Mesenchymal stem cell (in vitro differentiated cells and primary cell): Measurements from ENCODE around the gene FLT1.

Experiments
- DNase-seq: peaks from one replicate; pipeline ENCODE4 v3.0.0-alpha.2; 2013
- H2AFZ ChIP-seq: one replicate; pipeline ENCODE4 v1.6.1; 2013; ENCODE audit warnings: low read depth, mild to moderate bottlenecking, control low read depth, inconsistent platforms, low read length, moderate library complexity
- H2AK5ac ChIP-seq: 2 replicates; pipeline ENCODE4 v1.6.1; 2013; ENCODE audit warnings: low read length, moderate library complexity, mild to moderate bottlenecking, inconsistent platforms; ENCODE audit not compliant: severe bottlenecking
- H2BK120ac ChIP-seq: one replicate; pipeline ENCODE4 v1.6.1; 2013; ENCODE audit warnings: low read depth, mild to moderate bottlenecking, inconsistent platforms, low read length, moderate library complexity
- H2BK12ac ChIP-seq, 2 experiments: one replicate each; pipeline ENCODE4 v1.6.1; 2013; ENCODE audit warnings: inconsistent platforms in 2 of 2, low read length in 2 of 2, mild to moderate bottlenecking in 2 of 2, moderate library complexity in 2 of 2, control low read depth in 1 of 2
- H2BK15ac ChIP-seq: one replicate; pipeline ENCODE4 v1.6.1; 2013; ENCODE audit warnings: mild to moderate bottlenecking, low read depth, inconsistent platforms; ENCODE audit not compliant: poor library complexity, severe bottlenecking
- H2BK5ac ChIP-seq: 2 replicates; pipeline ENCODE4 v1.6.1; 2013; ENCODE audit warnings: low read depth, mild to moderate bottlenecking, low read length, control low read depth, inconsistent platforms; ENCODE audit not compliant: poor library complexity, severe bottlenecking
- H3K14ac ChIP-seq, 2 experiments: one replicate each; pipeline ENCODE4 v1.6.1; 2013; ENCODE audit warnings: inconsistent platforms in 2 of 2, low read length in 2 of 2, control low read depth in 1 of 2, mild to moderate bottlenecking in 1 of 2, moderate library complexity in 1 of 2
- H3K18ac ChIP-seq, 2 experiments: one replicate each; pipeline ENCODE4 v1.6.1; 2013; ENCODE audit warnings: inconsistent platforms in 2 of 2, low read length in 2 of 2, control low read depth in 1 of 2, low read depth in 1 of 2, mild to moderate bottlenecking in 1 of 2
- H3K23ac ChIP-seq, 2 experiments: one replicate each; pipeline ENCODE4 v1.6.1; 2013; ENCODE audit warnings: inconsistent platforms in 2 of 2, low read length in 2 of 2, mild to moderate bottlenecking in 2 of 2, moderate library complexity in 2 of 2, control low read depth in 1 of 2
- H3K27ac ChIP-seq: 2 replicates; pipeline ENCODE4 v1.5.1; 2013; ENCODE audit warnings: mild to moderate bottlenecking, moderate library complexity, low read length, control low read depth, inconsistent platforms; ENCODE audit not compliant: poor library complexity, severe bottlenecking
- H3K27me3 ChIP-seq, 2 experiments: 2 replicates each; pipeline versions ENCODE4 v1.6.1 to v1.7.0; 2013; ENCODE audit warnings: low read length in 2 of 2, mild to moderate bottlenecking in 2 of 2, moderate library complexity in 2 of 2, control low read depth in 1 of 2, inconsistent platforms in 1 of 2; ENCODE audit not compliant: control insufficient read depth in 1 of 2, insufficient read depth in 1 of 2
- H3K36me3 ChIP-seq, 2 experiments: 2 replicates each; pipeline versions ENCODE4 v1.6.1 to v1.7.0; 2013; ENCODE audit warnings: low read length in 2 of 2, control low read depth in 1 of 2, inconsistent platforms in 1 of 2, low read depth in 1 of 2, mild to moderate bottlenecking in 1 of 2; ENCODE audit not compliant: insufficient read depth in 2 of 2, control insufficient read depth in 1 of 2
- H3K4ac ChIP-seq, 2 experiments: one replicate each; pipeline ENCODE4 v1.6.1; 2013; ENCODE audit warnings: inconsistent platforms in 2 of 2, low read length in 2 of 2, mild to moderate bottlenecking in 2 of 2, moderate library complexity in 2 of 2, control low read depth in 1 of 2, low read depth in 1 of 2
- H3K4me1 ChIP-seq: 2 replicates; pipeline ENCODE4 v1.6.1; 2013; ENCODE audit warnings: low read depth, low read length, control low read depth; ENCODE audit not compliant: control insufficient read depth, insufficient read depth
- H3K4me2 ChIP-seq: 2 replicates; pipeline ENCODE4 v1.6.1; 2013; ENCODE audit warnings: low read length, mild to moderate bottlenecking, inconsistent platforms; ENCODE audit not compliant: poor library complexity, severe bottlenecking
- H3K4me3 ChIP-seq, 2 experiments: 2 replicates each; pipeline versions ENCODE4 v1.5.1 to v1.7.0; 2013; ENCODE audit warnings: low read length in 2 of 2, mild to moderate bottlenecking in 2 of 2, control low read depth in 1 of 2, low read depth in 1 of 2; ENCODE audit not compliant: insufficient read depth in 1 of 2
- H3K79me1 ChIP-seq: replicated peaks from 2 replicates; pipeline ENCODE4 v1.6.1; 2013; ENCODE audit warnings: mild to moderate bottlenecking, control low read depth, low read length, inconsistent platforms; ENCODE audit not compliant: poor library complexity, severe bottlenecking
- H3K9ac ChIP-seq: 2 replicates; pipeline ENCODE4 v1.7.0; 2013; ENCODE audit warnings: mild to moderate bottlenecking, low read length, moderate library complexity
- H3K9me3 ChIP-seq: 2 replicates; pipeline ENCODE4 v1.7.0; 2013; ENCODE audit warnings: mild to moderate bottlenecking, low read length; ENCODE audit not compliant: control insufficient read depth
- H4K8ac ChIP-seq: one replicate; pipeline ENCODE4 v1.6.1; 2013; ENCODE audit warnings: inconsistent platforms, mild to moderate bottlenecking, low read length, moderate library complexity
- H4K91ac ChIP-seq: one replicate; pipeline ENCODE4 v1.6.1; 2013; ENCODE audit warnings: mild to moderate bottlenecking, low read length, inconsistent platforms
- WGBS: methylation state at CpG from one replicate; pipeline ENCODE4 v1.1.7; 2013; ENCODE audit warnings: mixed read lengths; 5-methylcytosine and 5-hydroxymethylcytosine counted together

Gene FLT1

DNA sequence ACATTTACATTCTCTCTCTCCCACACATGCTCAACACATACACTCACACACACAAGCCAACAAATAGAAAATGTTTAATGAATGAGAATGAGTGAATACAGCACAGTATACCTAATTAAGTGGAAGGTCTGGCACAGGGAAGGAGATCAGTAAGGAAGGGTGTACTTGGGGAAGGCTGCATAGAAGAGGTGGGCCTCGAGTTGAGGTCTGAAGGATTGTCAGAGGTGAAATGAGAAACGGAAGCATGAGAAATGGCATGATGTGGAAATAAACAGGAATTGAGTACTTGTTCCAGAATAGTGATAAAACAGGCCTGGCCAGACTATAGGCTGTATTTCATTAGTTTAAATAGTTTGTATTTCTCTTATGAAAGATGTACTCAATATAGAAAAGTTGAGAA, 136.2 kb downstream of the FLT1 start:
- H3K4ac ChIP-seq: peak overlapping the region in 1 of 2 experiments; percentile 35
- no peaks in the 10 kb centered on the region for H3K9me3 ChIP-seq
- no peak overlapping the region for H2BK15ac ChIP-seq
- H3K4me1 ChIP-seq: peaks cover 1% of the 10 kb centered on the region
- no peaks in the 10 kb centered on the region for H3K79me1 ChIP-seq
- H3K36me3 ChIP-seq: no peaks in the 10 kb centered on the region
- no peak overlapping the region for H3K23ac ChIP-seq
- H3K27me3 ChIP-seq: no peaks in the 10 kb centered on the region
- no peak overlapping the region for H3K4me3 ChIP-seq
- WGBS: 44% methylated on average over 2 of the region's 2 CpGs
- no peak overlapping the region for H4K91ac ChIP-seq
- no peak overlapping the region for H3K27ac ChIP-seq
- no peak for DNase-seq
- no peak overlapping the region for H4K8ac ChIP-seq
- no peak overlapping the region for H2BK5ac ChIP-seq
- no peak overlapping the region for H2AK5ac ChIP-seq
- no peak overlapping the region for H3K14ac ChIP-seq
- peak overlapping the region; percentile 46 to 52 for H2BK12ac ChIP-seq
- H2AFZ ChIP-seq: no peak overlapping the region
- H3K4me2 ChIP-seq: no peak overlapping the region
- no peak overlapping the region for H2BK120ac ChIP-seq
- H3K18ac ChIP-seq: no peak overlapping the region
- no peak overlapping the region for H3K9ac ChIP-seq

DNA sequence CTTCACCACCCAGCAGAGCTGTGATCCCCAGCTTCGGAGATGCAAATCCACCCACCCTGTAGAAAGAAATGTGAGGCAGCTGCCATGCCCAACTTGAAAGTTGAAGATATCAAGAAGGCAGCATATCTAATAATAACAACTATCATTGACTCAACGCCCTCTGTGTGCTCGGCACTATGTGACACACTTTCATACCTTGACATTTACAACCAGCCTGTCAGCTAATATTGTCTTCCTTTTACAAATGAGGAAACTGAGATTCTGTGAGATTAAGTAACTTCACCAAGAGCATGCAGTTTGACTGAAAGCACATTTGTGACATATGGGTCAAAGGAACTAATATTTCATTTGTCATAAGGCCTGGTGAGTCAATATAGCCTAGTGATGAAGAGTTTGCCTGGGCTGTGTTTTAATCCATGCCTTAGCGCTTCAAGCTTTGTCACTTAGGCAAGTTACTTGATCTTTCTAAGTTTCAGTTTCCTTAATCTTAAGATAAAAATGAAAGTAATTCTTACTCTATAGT, 137.0 kb downstream of the FLT1 start:
- Histone ChIP-seq H3K14ac (no peak overlapping the region), H3K4me1 (peaks cover 1% of the 10 kb centered on the region), H3K27ac (no peak overlapping the region), H3K9ac (no peak overlapping the region), H3K18ac (peak overlapping the region in 1 of 2 experiments; percentile 38), H3K4me2 (no peak overlapping the region), H2BK12ac (no peak overlapping the region), H2BK15ac (no peak overlapping the region), H3K9me3 (no peaks in the 10 kb centered on the region), H3K23ac (no peak overlapping the region), H2BK5ac (no peak overlapping the region), H4K91ac (no peak overlapping the region), H3K4ac (peak overlapping the region in 1 of 2 experiments; percentile 15), H4K8ac (no peak overlapping the region), H3K4me3 (no peak overlapping the region), H2BK120ac (no peak overlapping the region), H2AFZ (no peak overlapping the region), H3K79me1 (no peaks in the 10 kb centered on the region), H2AK5ac (no peak overlapping the region), H3K36me3 (no peaks in the 10 kb centered on the region), H3K27me3 (no peaks in the 10 kb centered on the region)
- peak; percentile 68 for DNase-seq
- 29% methylated on average over 3 of the region's 4 CpGs for WGBS

DNA sequence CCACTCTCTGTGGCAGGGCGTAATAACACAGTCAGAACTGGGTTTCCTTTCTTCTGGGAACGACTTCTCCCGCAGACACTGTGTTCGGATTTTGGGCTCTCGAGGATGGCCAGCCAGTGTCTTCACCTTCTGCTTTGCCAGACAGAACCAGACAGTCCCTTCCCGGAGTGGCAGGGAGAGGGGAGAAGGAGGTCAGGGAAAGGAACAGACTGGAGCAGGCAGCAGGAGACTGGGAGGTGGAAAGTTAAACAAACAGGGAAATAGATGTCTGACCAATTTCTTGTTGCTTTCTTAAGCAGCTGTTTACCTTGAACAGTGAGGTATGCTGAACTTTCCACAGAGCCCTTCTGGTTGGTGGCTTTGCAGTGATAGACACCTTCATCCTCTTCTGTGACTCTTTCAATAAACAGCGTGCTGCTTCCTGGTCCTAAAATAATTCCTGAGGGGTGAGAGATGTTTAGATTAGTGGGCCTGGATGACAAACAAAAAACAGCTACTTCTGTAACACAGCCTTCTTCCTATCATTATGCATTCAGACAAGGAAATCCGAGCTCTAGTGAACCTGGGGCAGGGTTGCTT, 137.6 kb downstream of the FLT1 start:
- Histone ChIP-seq H3K14ac (no peak overlapping the region), H2BK12ac (peak overlapping the region; percentile 57 to 60), H3K4me2 (no peak overlapping the region), H3K4me3 (no peak overlapping the region), H3K27me3 (no peaks in the 10 kb centered on the region), H4K91ac (no peak overlapping the region), H3K27ac (no peak overlapping the region), H2BK15ac (no peak overlapping the region), H3K36me3 (no peaks in the 10 kb centered on the region), H3K4me1 (peaks cover 1% of the 10 kb centered on the region), H2AFZ (peak overlapping the region; percentile 18), H3K79me1 (no peaks in the 10 kb centered on the region), H3K4ac (peak overlapping the region in 1 of 2 experiments; percentile 59), H3K9ac (no peak overlapping the region), H2BK120ac (no peak overlapping the region), H4K8ac (peak overlapping the region; percentile 47), H3K23ac (peak overlapping the region in 1 of 2 experiments; percentile 59), H2BK5ac (no peak overlapping the region), H3K18ac (peak overlapping the region; percentile 11 to 81), H3K9me3 (no peaks in the 10 kb centered on the region), H2AK5ac (no peak overlapping the region)
- peak; percentile 73 for DNase-seq
- 26% methylated on average over 7 of the region's 8 CpGs for WGBS

DNA sequence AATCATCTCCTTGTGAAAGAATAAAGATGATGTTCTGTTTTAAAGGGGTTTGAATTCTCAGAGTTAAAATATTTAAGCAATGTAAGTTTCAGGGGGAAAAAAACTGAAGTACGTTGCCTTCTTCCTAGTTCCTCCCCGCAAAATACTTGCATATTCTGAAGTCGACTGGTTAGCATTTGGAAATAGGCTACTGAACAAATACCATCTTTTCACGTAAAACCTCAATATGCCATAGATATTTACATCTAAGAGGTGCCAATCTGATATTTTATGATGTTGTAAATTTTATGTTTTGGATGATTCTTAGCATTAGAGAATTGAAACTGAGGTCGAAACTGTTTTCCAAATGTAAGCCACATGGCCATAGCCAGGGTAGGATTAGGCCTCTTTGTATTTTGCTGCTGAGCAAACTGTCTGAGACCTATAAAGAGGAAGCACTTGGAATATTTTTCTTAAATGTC, 138.3 kb downstream of the FLT1 start:
- WGBS: 52% methylated on average over 4 of the region's 5 CpGs
- Histone ChIP-seq H3K23ac (no peak overlapping the region), H3K9me3 (no peaks in the 10 kb centered on the region), H3K36me3 (no peaks in the 10 kb centered on the region), H3K27ac (no peak overlapping the region), H3K4me1 (peaks cover 1% of the 10 kb centered on the region), H4K91ac (no peak overlapping the region), H3K27me3 (no peaks in the 10 kb centered on the region), H3K9ac (no peak overlapping the region), H3K14ac (no peak overlapping the region), H2BK15ac (no peak overlapping the region), H2BK12ac (no peak overlapping the region), H3K4ac (no peak overlapping the region), H2AFZ (no peak overlapping the region), H3K4me3 (no peak overlapping the region), H3K18ac (no peak overlapping the region), H3K79me1 (no peaks in the 10 kb centered on the region), H2BK120ac (no peak overlapping the region), H4K8ac (no peak overlapping the region), H3K4me2 (no peak overlapping the region), H2AK5ac (no peak overlapping the region), H2BK5ac (no peak overlapping the region)
- DNase-seq: peak; percentile 50
